GM19239 (cell line): ENCODE measurements around the gene RAPGEF5.
"Not testable (repeated sequence)": the region's sequence is repeated elsewhere in the genome, so short reads cannot be mapped to it uniquely, and the experiment has no call there.

Experiments used
- DNase-seq: peaks from one replicate; pipeline ENCODE4 v3.0.0; 2011; ENCODE audit warnings: low spot score; ENCODE audit not compliant: insufficient read length
- FAIRE-seq: peaks from 2 replicates; lab custom pipeline; 2011; peaks lifted over from hg19 to GRCh38; lab: Jason Lieb, UNC

Gene RAPGEF5

DNA sequence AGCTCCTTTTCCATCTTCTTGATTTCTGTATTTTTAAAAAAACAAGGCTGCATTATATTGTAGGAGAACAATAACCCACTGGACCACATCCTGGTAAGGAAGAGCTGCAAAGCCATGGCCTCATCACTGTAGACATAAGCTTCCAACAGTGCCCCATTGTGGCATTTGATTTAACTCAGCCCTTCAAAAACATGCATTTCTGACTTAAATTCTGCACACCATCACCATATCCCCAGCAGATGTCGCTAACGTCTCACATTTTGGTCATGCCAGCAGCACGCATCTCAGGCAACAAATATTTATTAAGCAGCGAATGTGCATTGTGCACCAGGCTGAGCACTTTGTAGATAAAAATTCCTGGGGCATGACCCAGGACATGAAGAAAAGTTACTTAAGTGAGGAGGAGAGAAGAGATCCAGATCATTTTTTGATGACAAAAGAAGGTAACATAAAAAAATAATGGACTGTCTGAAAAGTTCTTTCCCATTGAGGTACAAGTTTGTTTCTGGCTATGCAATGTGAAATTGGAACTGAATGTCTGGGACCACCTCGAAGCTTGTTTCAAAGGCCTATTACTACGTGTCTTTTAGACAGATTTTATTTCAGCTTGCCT, 246.6 kb downstream of the RAPGEF5 start:
- DNase-seq (peak; percentile 51), FAIRE-seq (peak; percentile 96)

DNA sequence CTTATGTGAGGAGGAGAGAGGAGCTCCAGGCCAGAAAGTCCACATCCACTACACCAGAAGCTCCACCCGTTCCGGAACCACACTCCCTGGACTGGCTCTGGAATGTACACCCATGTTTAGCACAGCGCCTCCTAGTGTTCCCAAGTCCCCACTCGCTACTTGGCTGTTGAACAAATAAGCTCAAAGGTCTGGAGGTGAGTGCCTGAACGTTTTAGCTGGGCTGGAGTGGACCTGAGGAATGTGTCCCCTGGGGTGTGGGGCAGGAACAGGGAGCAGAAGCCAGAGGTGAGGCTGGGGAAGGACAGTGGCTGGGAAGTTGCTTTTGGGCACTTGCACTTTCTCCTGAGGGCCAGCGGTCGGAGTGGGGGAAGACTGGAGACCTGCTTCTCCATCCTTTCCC, 247.2 kb downstream of the RAPGEF5 start:
- FAIRE-seq (no peak), DNase-seq (no peak)

DNA sequence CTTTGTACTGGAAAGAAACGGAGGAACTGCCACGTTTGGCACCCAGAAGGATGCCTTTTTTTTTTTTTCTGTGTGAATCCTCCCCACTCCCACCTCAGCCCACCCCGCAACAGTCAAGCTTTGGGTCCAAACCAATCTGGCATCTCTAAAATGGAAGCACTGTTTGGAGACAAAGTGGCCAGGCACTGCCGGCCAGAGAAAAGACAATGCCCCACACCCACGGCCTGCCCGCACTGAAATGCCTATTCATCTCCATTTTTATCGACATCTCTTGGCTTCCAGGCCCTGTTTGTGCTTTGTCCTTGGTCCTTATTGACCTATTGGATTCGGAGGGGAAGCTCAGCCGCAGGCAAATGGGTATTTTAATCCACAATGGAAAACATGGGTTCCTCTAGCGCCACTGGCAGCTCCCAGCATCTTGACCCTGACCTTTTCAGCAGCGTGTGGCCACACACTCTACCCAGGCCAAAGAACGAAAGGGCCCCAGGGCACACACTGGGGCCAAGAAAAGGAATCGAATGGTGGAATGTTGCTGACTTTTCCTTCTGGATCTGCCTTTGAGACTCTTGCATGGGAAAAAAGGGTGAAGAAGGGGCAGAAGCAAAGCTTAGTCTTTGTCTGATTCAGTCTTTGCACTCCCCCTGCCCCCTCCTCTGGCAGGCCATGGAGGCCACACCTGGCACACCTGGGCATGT, 248.7 kb downstream of the RAPGEF5 start:
- DNase-seq (no peak), FAIRE-seq (no peak)

DNA sequence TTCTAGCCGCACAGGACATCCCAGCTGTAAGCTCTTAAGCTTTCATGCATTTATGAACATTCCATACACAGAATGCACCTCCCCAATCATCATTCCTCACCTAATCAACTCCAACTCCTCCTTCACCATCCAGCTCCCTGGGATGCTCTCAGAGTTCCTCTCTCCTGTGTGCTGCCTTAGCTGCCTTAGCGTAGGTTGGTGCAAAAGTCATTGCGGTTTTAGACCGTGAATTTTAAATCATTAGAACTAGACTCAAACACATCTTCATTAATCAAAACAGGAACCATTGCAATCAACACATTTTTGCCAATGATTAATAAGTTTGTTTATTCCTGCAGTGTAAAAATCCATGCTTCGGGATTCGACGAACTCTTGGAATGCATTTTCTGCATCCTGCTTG, 251.4 kb downstream of the RAPGEF5 start:
- FAIRE-seq, result no peak

DNA sequence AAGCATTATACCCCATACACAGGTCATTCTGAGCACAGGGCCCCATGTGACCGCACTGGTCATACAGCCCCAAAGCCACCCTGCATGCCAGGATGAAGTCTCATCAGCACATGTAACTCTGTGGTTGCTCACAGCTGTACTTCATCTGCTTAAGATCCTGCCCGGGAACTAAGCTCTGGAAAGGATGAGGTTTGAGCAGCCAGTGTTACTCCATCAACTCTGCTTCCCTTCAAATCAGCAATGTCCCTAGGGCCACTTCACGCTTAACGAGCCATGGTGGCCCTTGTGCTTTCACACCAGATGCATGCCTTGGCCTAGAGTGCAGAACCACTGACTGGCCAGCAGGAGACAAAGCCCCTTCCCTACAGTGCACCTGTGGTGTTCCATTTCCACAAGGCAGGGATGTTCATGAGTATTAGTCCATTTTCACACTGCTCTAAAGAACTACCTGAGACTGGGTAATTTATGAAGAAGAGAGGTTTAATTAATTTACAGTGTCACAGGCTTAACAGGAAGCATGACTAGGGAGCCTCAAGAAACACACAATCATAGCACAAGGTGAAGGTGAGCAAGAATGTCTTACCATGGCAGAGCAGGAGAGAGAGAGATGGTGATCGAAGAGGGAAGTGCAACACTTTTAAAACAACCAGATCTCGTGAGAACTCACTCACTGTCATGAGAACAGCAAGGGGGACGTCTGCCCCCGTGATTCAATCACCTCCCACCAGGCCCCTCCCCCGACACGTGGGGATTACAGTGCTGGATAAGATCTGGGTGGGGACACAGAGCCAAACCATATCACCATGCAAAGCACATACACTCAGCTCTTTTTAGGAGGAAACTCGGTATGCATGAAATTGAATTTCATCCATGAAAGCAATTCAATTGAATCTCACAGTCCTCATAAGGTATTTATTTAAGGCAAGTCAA, 262.3 kb downstream of the RAPGEF5 start:
- FAIRE-seq (no peak), DNase-seq (no peak)

More for the DNA sequence above, 251.4 kb downstream of the RAPGEF5 start:
- no peak for DNase-seq

DNA sequence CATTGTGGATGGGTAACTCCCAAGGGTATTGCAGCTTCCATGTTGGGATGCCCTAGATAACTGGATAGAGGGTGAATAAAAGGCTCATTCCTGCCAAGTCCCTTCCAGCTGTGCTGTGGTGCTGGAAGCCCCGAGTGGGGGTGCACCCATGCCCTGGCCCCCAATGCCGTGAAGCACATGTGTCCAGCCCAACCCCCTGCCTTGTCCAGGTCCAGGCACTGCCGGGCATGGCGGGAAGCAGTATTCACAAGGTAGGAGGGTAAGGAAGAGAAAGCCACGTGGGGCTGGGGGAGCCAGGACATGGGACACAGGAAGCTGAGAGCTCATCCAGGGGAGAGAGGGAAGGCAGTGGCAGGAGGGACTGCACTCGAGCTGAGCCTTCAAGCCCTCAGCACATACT, 263.0 kb downstream of the RAPGEF5 start:
- no peak for DNase-seq
- FAIRE-seq, result no peak

DNA sequence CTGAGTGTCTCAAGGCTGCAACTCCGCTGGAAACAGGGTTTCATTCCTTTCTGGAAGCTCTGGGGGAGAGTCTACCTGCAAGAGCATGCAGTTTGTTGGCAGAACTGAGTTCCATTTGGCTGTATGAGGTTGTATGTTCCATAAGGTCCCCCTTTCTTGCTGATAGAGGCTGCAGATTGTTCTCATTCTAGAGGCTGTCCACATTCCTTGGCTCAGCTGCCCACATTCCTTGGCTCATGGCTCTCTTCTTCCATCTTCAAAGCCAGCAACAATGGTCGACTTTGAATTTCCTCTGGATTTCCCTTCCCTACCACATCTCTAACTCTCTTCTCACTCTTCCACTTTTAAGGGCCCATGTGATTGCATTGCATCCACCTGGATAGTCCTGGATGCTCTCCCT, 264.0 kb downstream of the RAPGEF5 start:
- no peak for FAIRE-seq
- DNase-seq, result no peak

DNA sequence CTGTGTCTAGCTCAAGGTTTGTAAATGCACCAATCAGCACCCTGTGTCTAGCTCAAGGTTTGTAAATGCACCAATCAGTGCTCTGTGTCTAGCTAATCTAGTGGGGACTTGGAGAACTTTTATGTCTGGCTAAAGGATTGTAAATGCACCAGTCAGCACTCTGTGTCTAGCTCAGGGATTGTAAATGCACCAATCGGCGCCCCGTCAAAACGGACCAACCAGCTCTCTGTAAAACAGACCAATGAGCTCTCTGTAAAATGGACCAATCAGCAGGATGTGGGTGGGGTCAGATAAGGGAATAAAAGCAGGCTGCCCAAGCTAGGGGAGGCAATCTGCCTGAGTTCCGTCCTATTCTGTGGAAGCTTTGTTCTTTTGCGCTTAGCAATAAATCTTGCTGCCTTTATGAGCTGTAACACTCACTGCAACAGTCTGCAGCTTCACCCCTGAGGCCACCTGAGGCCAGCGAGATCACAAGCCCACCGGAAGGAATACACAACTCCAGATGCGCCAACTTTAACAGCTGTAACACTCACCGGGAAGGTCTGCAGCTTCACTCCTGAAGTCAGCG, 265.9 kb downstream of the RAPGEF5 start:
- not testable (repeated sequence) for FAIRE-seq, DNase-seq

DNA sequence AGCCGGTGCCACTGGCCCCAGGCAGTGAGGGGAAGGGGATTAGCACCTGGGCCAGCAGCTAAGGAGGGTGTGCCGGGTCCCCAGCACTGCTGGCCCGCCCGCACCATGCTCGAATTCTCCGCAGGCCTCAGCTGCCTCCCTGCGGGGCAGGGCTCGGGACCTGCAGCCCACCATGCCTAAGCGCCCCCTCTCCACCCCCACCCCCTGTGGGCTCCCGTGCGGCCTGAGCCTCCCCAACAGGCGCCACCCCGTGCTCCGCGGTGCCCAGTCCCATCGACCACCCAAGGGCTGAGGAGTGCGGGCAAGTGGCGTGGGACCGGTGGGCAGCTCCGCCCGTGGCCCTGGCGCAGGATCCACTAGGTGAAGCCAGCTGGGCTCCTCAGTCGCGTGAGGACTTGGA, 266.4 kb downstream of the RAPGEF5 start:
- DNase-seq (no peak), FAIRE-seq (no peak)

DNA sequence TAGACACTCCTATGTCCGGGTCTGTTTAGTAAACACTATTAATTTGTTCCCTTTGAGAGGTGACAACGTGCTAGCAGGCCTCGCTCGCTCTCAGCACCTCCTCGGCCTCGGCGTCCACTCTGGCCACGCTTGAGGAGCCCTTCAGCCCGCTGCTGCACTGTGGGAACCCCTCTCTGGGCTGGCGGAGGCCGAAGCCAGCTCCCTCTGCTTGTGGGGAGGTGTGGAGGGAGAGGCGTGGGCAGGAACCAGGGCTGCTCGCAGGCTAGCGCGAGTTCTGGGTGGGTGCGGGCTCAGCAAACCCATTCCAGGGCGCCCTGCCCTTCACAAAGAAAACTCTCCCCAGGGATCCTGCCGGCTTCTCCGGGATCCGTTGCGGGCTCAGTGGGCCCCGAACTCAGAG, 266.8 kb downstream of the RAPGEF5 start:
- FAIRE-seq, result no peak
- DNase-seq, result no peak

DNA sequence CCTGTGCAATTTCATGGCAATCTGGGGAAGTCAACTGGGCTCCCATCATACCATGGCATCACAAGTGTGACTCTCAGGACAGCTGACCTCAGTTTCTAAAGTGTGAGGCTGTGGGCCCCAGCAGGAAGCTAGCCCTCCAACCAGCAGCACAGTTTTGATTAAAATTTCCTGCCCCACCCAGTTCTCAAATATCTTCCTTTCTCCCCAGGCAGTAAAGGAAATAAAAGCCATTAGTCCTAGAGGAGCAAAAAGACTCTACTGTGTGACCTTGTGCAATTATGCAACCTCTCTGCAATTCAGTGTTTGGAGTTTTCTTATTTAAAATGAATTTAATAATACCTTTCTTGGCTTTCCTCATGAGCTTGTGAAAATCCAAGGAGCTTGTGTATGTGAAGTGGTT, 268.1 kb downstream of the RAPGEF5 start:
- DNase-seq (no peak), FAIRE-seq (no peak)

DNA sequence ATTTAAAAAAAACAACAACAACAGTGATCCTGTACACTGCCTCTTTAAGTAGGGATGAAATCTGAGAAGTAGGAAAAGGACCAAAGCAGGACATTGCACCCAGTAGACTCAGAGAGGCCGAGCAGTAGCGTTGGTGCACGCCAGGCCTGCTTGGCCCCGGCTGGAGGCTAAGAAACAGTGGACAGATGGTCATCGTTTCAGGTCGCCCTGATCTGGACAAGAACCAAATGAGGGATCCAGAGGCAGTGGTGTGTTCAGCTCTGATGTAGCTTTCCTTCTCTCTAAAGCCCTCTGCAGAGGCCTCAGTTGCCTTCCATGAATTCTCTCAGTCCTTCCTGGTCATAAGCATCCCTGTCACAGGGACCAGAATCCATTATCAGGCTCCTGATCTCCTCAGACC, 269.1 kb downstream of the RAPGEF5 start:
- FAIRE-seq (no peak), DNase-seq (no peak)

DNA sequence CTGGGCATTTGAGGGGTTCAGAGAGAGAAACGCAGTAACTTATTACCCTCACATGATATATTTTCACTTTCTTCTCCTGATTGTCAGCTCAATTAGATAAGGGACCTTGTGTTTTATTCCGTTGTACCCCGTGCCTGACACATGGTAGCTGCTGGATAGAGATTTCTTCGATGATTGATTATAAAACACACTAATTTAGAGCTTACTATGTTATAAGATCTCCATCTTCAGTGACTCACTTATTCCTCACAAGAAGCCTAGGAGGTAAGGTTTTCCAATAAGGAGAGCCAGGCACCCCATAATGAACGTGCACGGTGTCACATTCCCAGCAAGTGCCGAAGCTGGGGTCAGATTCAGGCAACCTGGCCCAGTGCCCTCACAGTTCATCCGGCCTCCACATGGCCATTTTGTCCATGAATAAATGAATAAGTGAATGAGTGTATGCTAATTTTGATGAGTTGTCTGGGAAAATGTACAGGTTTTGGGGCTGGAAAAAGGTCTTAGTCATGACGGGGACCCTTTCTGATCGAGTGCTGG, 273.2 kb downstream of the RAPGEF5 start:
- no peak for FAIRE-seq
- no peak for DNase-seq

DNA sequence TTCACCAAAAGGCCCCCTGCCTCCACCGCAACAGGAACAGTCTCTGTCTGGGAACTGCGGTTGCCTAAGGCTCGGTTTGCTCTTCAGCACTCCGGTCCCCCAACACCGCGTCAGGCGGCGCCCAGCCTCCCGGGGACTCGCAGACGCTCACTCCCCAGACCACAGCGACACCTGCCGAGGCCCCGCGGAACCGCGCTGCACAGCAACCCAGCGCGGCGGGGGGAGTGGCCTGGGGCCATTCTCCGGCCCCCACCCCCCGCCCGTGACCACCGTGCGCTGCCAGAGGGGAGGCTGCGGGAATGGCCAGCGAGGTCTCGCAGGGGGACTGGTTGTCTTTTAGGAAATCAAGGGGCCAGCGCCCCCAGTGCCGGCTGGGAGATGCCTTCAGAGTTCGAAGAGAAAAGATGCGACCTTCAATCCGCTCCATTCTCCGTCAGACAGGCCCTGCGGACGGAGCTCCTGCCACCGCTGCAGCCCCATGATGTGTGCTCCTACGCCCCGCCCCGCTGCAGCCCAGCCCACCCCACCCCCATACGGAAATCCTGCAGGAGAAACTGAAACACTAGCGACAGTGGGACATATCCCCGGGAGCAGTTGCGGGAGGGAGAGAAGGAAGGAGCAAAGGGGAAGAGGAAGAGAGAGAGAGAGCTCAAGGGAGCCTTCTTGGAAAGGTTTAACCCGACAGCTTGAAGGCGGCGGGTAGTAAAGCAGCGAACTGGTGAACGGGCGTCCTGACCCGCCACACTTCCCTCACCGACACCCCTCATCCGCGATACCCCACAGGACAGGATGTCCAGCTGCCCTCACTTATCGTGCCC, 273.9 kb downstream of the RAPGEF5 start:
- DNase-seq, result peak; percentile 85
- peak; percentile 79 for FAIRE-seq

DNA sequence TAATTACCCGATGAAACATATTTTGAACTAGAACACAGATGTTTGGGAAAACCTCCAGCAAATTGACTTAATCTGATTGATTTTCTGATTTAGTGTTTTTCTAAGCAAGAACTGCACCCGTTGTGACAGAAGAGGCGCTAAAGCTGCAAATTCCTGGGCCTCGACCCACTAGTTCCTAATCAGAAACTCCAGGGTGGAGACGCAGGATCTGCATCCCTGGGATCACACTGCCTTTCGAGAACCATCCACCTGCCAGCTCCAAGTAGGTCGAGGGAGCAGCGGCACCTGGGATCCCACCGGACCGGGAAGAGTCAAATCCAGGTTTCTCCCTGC, 274.4 kb downstream of the RAPGEF5 start:
- DNase-seq, result no peak
- no peak for FAIRE-seq

DNA sequence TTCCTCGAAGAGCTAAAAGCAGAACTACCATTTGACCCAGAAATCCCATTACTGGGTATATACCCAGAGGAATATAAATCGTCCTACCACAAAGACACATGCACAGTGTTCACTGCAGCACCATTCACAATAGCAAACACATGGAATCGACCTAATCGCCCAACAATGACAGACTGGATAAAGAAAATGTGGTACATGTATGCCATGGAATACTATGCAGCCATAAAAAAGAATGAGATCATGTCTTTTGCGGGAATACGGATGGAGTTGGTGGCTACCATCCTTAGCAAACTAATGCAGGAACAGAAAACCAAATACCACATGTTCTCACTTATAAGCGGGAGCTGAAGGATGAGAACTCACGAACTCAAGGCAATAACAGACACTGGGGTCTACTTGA, 276.7 kb downstream of the RAPGEF5 start:
- FAIRE-seq, DNase-seq: not testable (repeated sequence)

DNA sequence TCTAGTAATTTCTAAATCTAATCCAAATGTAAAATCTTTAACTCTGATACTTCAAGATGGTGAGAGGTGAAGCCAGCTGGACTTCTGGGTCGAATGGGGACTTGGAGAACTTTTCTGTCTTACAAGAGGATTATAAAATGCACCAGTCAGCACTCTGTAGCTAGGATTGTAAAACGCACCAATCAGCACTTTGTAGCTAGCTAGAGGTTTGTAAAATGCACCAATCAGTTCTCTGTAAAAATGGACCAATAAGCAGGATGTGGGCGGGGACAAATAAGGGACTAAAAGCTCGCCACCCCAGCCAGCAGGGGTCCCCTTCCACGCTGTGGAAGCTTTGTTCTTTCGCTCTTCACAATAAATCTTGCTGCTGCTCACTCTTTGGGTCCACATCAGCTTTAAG, 278.1 kb downstream of the RAPGEF5 start:
- not testable (repeated sequence) for DNase-seq, FAIRE-seq

DNA sequence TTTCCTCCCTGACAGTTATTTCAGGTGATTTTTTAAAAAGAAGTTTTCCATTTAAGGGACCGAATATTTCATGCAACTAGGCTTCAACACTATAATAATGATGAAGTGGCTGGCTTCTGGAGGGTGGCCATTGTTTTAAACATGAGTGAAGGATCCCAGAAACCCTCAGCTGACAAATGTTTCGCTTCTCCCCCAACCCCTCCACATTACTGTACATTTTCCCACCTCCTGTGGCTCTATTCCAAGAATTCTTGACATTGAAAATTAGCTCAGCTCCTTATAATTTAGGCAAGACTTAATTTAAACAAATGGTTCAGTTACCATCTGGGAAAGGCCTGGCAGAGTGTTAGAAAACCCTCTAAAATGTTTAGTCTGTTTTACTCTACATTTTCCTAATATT, 281.4 kb downstream of the RAPGEF5 start:
- FAIRE-seq, result no peak
- no peak for DNase-seq

DNA sequence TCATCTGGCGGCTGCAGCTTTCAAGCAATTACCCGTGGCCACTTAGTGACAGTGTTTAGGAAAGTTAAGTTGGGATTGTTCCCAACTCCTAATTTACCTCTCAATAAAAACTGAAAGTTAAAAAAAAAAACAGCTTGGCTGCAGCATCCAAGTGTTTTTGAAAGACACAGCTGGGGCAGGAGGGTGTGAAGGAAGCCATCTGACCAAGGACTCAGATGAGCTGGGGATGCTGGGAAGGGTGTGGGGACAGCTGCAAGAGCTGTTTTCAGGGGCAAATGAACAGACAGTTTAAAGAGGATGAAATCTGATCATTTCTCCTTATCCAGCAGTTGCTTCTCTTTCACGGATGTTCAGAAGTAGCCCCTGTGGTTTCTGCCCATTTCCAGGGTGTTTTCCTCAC, 282.1 kb downstream of the RAPGEF5 start:
- DNase-seq (no peak), FAIRE-seq (no peak)
